K562 treated with DMSO at 1 percent for 4 hours (cell line): ENCODE data around the gene TARBP1. TPM values are rescaled to one million over a fixed set of nuclear protein-coding genes. Genes with fewer than 3 reads are reported as not detected.

Experiments used
- total RNA-seq: library from RNA; unstranded; fragments of 300-600 nt; gene quantifications from 2 replicates; pipeline ENCODE4 v1.2.3, GENCODE V29; 2022; ENCODE audit not compliant: insufficient read depth

Gene TARBP1
- 14.2 and 15.0 TPM in 2 replicates for total RNA-seq

DNA sequence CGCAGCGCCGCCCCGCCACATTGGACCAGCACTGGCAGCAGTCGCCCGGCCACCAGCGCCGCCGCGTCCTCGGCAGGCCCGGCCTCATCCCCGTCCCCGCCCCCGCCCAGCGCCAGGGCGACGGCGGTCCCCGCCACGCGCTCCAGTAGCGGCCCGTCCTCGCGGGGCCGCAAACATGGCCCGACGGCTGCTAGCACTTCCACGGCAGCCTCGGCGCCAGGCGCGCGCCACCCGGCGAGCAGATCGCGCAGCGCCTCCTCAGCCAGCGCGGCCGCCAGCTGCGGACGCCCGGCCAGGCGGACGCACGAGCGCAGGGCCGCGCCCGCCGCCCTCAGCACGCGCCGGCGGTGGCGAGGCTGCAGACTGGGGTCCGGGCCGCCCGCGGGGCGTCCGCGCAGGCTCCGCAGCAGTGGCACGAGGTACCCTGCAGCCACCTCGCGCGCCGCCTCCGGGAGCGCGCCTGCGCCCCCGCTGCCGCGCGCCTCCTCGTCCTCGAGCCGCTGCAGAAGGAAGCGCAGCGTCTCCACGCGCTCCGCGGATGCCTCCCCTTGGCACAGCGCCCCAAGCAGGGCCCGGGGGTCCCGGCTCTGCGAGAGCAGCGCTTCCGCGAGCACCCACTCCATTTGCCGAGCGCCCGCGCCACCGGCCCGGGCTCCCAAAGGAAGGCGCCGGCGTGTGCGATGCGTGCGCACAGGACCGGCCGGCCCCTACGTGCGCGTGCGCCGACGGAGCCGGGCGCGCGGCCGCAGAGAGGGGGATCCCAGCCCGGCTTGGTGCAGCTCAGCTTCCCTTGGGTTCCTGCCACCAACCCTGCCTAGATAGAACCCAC lies at the start of gene TARBP1:
Gene TARBP1, minus strand, starts transcription at position 699 of the 829 bp plus-strand sequence. Its CDS starts 76 bp downstream, at position 623.

DNA sequence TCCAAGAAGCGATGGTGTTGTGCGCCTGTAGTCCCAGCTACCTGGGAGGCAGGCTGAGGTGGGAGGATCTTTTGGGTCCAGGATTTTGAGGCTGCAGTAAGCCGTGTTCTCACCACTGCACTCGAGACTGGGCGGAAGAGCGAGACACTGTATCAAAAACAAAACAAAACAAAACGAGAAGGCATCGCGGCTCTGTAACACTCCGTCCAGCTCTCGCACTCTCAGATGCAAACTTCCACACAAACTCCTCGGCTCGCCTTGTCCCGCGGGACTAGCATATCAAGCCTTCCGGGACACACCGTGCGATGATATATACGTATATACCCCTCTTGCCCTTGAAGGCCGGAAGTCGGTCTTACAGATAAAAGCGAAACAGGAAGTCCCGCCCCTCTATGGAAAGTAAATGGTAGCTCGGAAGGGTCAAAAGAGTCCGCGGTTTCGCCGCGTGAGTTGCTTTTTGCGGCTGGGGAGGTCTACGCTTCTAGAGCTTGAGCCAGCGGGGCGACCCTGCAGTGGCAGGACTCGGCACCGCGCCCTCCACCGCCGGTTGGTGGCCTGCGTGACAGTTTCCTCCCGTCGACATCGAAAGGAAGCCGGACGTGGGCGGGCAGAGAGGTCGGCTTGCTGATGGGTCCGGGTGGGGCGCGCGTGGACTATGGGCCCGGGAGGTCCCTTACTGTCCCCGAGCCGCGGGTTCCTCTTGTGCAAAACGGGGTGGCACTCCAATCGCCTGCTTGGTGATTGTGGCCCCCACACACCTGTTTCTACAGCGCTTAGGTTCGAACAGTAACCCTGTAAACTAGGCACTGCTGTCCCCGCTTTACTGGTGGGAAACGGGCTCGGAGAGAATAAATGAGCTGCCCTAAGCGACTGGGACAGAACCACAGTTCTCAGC lies 105.7 kb downstream of the TARBP1 start, which contains the start of gene COA6:
Gene COA6, plus strand, starts transcription at position 393 of the 895 bp plus-strand sequence. Its CDS starts 11 bp downstream, at position 404.

Other genes with a start within 250 kb of the TARBP1 start
- 71.1 and 86.6 TPM in 2 replicates for gene COA6, start 105.7 kb downstream of the TARBP1 start, total RNA-seq
- gene IRF2BP2, start 131.0 kb upstream of the TARBP1 start, total RNA-seq, result 42.8 and 53.9 TPM in 2 replicates